A549 (cell line): ENCODE results near the gene ECI1. TPM values are rescaled to one million over a fixed set of nuclear protein-coding genes. Genes with fewer than 3 reads are reported as not detected.

Experiments used
- ATAC-seq, 2 experiments: fragments of 200-7000 bp in 1 of 2; fragments of >200 bp in 1 of 2; cut with Nextera tagmentation in 1 of 2; cut with Tn5 transposase in 1 of 2; 3 replicates each; pipeline versions ENCODE4 v1.8.0 to v1.9.1; 2018 to 2020; ENCODE audit warnings: mild to moderate bottlenecking in 1 of 2, moderate library complexity in 1 of 2
- CTCF ChIA-PET: fragments of 300-600 bp; sonication (Branson Sonifier 250); formaldehyde crosslinking; extraction: SDS; loops from one replicate; lab custom pipeline; 2021; ENCODE audit warnings: antibody characterized with exemption, inconsistent platforms; lab: Yijun Ruan, JAX
- POLR2A ChIA-PET: fragments of 350-600 bp; formaldehyde crosslinking; extraction: SDS; loops from one replicate; lab custom pipeline; 2021; ENCODE audit warnings: antibody characterized with exemption, inconsistent platforms; lab: Yijun Ruan, JAX
- DNase-seq, 2 experiments: peaks; one replicate each; pipeline versions ENCODE4 v3.0.0 to v3.0.0-alpha.2; 2011 to 2016; ENCODE audit warnings: low read depth in 1 of 2, low spot score in 1 of 2
- FAIRE-seq: peaks from 2 replicates; lab custom pipeline; 2011; peaks lifted over from hg19 to GRCh38; lab: Jason Lieb, UNC
- H3K27ac ChIP-seq, 2 experiments: fragments of >200 bp; sonication (Bioruptor Twin); formaldehyde crosslinking; 3 replicates each; pipeline ENCODE4 v1.5.1; 2016 to 2017
- H3K4me1 ChIP-seq: fragments of >200 bp; sonication (Bioruptor Twin); formaldehyde crosslinking; 3 replicates; pipeline ENCODE4 v1.6.1; 2016
- H3K4me2 ChIP-seq: fragments of >200 bp; sonication (Bioruptor Twin); formaldehyde crosslinking; 3 replicates; pipeline ENCODE4 v1.6.1; 2016
- H3K4me3 ChIP-seq: fragments of >200 bp; sonication (Bioruptor Twin); formaldehyde crosslinking; 3 replicates; pipeline ENCODE4 v1.5.1; 2016
- H3K9me3 ChIP-seq: fragments of >200 bp; sonication (Bioruptor Twin); formaldehyde crosslinking; 3 replicates; pipeline ENCODE4 v1.6.1; 2016
- CBX2 ChIP-seq: fragments of 200-600 bp; sonication (generic); IDR thresholded peaks from 2 replicates; pipeline ENCODE4 v1.6.1; 2016; ENCODE audit warnings: low read depth, mild to moderate bottlenecking, borderline replicate concordance
- CHD4 ChIP-seq: fragments of 200-600 bp; sonication (generic); IDR thresholded peaks from 2 replicates; pipeline ENCODE4 v1.6.1; 2016; ENCODE audit warnings: antibody characterized with exemption, mild to moderate bottlenecking, borderline replicate concordance
- EHF ChIP-seq: fragments of 250-450 bp; sonication (Bioruptor Pico); IDR thresholded peaks from 2 replicates; pipeline ENCODE4 v1.5.0; 2020; ENCODE audit warnings: mild to moderate bottlenecking
- EP300 ChIP-seq, 2 experiments: fragments of >200 bp; sonication (Bioruptor Twin); formaldehyde crosslinking; IDR thresholded peaks; 2 replicates in 1 of 2; 3 replicates in 1 of 2; pipeline ENCODE4 v1.6.1; 2016 to 2017
- FOXS1 ChIP-seq: fragments of 250-450 bp; sonication (Bioruptor Pico); IDR thresholded peaks from 2 replicates; pipeline ENCODE4 v1.5.0; 2020; ENCODE audit warnings: mild to moderate bottlenecking, moderate library complexity
- GATA3 ChIP-seq: IDR thresholded peaks from 2 replicates; pipeline ENCODE4 v1.6.1; 2012; ENCODE audit warnings: borderline replicate concordance
- HEYL ChIP-seq: fragments of 250-450 bp; sonication (Bioruptor Pico); IDR thresholded peaks from 2 replicates; pipeline ENCODE4 v1.8.0; 2021; ENCODE audit warnings: mild to moderate bottlenecking, moderate library complexity
- HOXB13 ChIP-seq: fragments of 250-450 bp; sonication (Bioruptor Pico); IDR thresholded peaks from 2 replicates; pipeline ENCODE4 v1.5.0; 2020; ENCODE audit warnings: low read depth, mild to moderate bottlenecking, moderate library complexity
- JUN ChIP-seq, 2 experiments: fragments of >200 bp; sonication (Bioruptor Twin); formaldehyde crosslinking; IDR thresholded peaks; 2 replicates in 1 of 2; 3 replicates in 1 of 2; pipeline ENCODE4 v1.6.1; 2016 to 2017
- KDM5A ChIP-seq: fragments of 200-600 bp; sonication (generic); IDR thresholded peaks from 2 replicates; pipeline ENCODE4 v1.6.1; 2016; ENCODE audit warnings: antibody characterized with exemption, mild to moderate bottlenecking
- MAZ ChIP-seq: fragments of 150-350 bp; IDR thresholded peaks from 2 replicates; pipeline ENCODE4 v1.6.1; 2014; ENCODE audit warnings: antibody characterized with exemption, low read depth, low read length, borderline replicate concordance
- PHF8 ChIP-seq: fragments of 200-600 bp; sonication (generic); IDR thresholded peaks from 2 replicates; pipeline ENCODE4 v1.6.1; 2016; ENCODE audit warnings: low read depth, mild to moderate bottlenecking, antibody characterized with exemption, moderate library complexity, borderline replicate concordance
- POLR2A ChIP-seq: IDR thresholded peaks from 2 replicates; pipeline ENCODE4 v1.6.1; 2012; ENCODE audit warnings: mild to moderate bottlenecking, low read length
- RARB ChIP-seq: fragments of 250-450 bp; sonication (Bioruptor Pico); IDR thresholded peaks from 2 replicates; pipeline ENCODE4 v1.8.0; 2021; ENCODE audit warnings: mild to moderate bottlenecking, moderate library complexity
- RCOR1 ChIP-seq: fragments of 150-350 bp; IDR thresholded peaks from 2 replicates; pipeline ENCODE4 v1.6.1; 2014; ENCODE audit warnings: antibody characterized with exemption, low read length, low read depth
- ZFP36 ChIP-seq: fragments of 450-650 bp; IDR thresholded peaks from 2 replicates; pipeline ENCODE4 v1.6.1; 2014; ENCODE audit warnings: borderline replicate concordance; ENCODE audit not compliant: partially characterized antibody
- WGBS: methylation state at CpG from one replicate; pipeline ENCODE4 v1.1.6; 2017; ENCODE audit errors: missing lambda C conversion rate; 5-methylcytosine and 5-hydroxymethylcytosine counted together
- polyA plus RNA-seq, 4 experiments: library from polyadenylated mRNA; depleted of rRNA in 3 of 4; stranded (reverse); fragments of >200 nt; fragmentation: RNase III in 1 of 4; extraction: RNeasy Plus Mini Kit Qiagen cat#74134 plus additional on column Dnase treatment in 1 of 4; gene quantifications; 2 replicates in 3 of 4; 3 replicates in 1 of 4; pipeline ENCODE4 v1.2.3, GENCODE V29; 2011 to 2017
- TF ChIP-seq, protein P1 (sequence below): fragments of >200 bp; sonication (Bioruptor Twin); formaldehyde crosslinking; IDR thresholded peaks from 3 replicates; pipeline ENCODE4 v1.6.1; 2016
- TF ChIP-seq, protein P2 (sequence below): IDR thresholded peaks from 2 replicates; pipeline ENCODE4 v1.6.1; 2012
- TF ChIP-seq, protein P3 (sequence below): IDR thresholded peaks from 2 replicates; pipeline ENCODE4 v1.6.1; 2012; ENCODE audit warnings: low read depth, borderline replicate concordance
- TF ChIP-seq, protein P4 (sequence below): IDR thresholded peaks from 2 replicates; pipeline ENCODE4 v1.6.1; 2012
- TF ChIP-seq, protein P5 (sequence below): fragments of 250-450 bp; sonication (Bioruptor Pico); IDR thresholded peaks from 2 replicates; pipeline ENCODE4 v1.5.0; 2021; ENCODE audit warnings: mild to moderate bottlenecking, moderate library complexity, borderline replicate concordance

ECI1 gene
- polyA plus RNA-seq, 2 of the 4 experiments (the other 2 are of a cell fraction), result 41.5 to 47.9 TPM

DNA sequence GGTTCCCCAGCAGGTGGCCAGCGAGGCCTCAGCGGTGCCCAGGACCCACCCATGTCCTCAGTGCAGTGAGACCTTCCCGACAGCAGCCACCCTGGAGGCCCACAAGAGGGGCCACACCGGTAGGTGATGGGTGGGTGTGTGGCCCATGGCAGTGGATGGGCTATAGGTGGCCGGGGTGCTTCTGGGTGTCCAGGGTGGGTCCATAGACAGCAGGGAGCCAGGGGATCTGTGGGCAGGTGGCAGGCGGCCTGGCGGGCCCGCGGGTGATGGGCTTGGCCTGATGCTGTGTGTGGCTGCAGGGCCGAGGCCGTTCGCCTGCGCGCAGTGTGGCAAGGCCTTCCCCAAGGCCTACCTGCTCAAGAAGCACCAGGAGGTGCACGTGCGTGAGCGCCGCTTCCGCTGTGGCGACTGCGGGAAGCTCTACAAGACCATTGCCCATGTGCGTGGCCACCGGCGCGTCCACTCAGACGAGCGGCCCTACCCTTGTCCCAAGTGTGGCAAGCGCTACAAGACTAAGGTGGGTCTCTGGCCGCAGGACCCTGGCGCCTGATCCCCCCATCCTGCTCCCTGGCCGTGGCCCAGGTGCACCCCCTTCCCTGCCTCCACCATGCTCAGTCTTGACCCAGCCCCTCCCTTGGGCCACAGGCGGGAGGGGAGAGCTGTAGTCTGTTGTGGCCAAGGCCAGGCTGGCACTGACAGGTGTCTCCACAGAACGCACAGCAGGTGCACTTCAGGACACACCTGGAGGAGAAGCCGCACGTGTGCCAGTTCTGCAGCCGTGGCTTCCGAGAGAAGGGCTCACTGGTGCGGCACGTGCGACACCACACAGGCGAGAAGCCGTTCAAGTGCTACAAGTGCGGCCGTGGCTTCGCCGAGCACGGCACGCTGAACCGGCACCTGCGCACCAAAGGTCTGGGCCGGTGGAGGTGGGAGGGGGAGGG lies 17.2 kb downstream of the ECI1 start:
- no peaks in the 10 kb centered on the region for H3K9me3 ChIP-seq
- no peak overlapping the region for H3K27ac ChIP-seq
- DNase-seq (no peak), ATAC-seq (peak in 1 of 2 experiments; percentile 32; a peak in 3 of 6 replicates), FAIRE-seq (no peak)
- no peak overlapping the region for H3K4me3 ChIP-seq
- no peak overlapping the region for H3K4me2 ChIP-seq
- H3K4me1 ChIP-seq, result no peaks in the 10 kb centered on the region
- TF ChIP-seq, protein P1, sequence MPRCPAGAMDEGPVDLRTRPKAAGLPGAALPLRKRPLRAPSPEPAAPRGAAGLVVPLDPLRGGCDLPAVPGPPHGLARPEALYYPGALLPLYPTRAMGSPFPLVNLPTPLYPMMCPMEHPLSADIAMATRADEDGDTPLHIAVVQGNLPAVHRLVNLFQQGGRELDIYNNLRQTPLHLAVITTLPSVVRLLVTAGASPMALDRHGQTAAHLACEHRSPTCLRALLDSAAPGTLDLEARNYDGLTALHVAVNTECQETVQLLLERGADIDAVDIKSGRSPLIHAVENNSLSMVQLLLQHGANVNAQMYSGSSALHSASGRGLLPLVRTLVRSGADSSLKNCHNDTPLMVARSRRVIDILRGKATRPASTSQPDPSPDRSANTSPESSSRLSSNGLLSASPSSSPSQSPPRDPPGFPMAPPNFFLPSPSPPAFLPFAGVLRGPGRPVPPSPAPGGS, result no peak
- TF ChIP-seq, protein P2, sequence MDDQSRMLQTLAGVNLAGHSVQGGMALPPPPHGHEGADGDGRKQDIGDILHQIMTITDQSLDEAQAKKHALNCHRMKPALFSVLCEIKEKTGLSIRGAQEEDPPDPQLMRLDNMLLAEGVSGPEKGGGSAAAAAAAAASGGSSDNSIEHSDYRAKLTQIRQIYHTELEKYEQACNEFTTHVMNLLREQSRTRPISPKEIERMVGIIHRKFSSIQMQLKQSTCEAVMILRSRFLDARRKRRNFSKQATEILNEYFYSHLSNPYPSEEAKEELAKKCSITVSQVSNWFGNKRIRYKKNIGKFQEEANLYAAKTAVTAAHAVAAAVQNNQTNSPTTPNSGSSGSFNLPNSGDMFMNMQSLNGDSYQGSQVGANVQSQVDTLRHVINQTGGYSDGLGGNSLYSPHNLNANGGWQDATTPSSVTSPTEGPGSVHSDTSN, result peak; percentile 42; the same call in 1 of the 2 replicates
- TF ChIP-seq EP300 (IDR thresholded peaks at IDR 0.05) (no peak), PHF8 (no peak), POLR2A (0 out of 2 replicates have a peak, but pooled peaks have one; percentile 4)
- CTCF ChIA-PET, result interaction anchor here (0.6 to 2.9 kb wide), 5 partner anchors 9 to 267 kb away, joined by 3 to 9 read pairs (median 3); partner anchors contain the start of gene ECI1
- POLR2A ChIA-PET, result no interaction called here
- 95% methylated on average over 41 of the region's 51 CpGs for WGBS

DNA sequence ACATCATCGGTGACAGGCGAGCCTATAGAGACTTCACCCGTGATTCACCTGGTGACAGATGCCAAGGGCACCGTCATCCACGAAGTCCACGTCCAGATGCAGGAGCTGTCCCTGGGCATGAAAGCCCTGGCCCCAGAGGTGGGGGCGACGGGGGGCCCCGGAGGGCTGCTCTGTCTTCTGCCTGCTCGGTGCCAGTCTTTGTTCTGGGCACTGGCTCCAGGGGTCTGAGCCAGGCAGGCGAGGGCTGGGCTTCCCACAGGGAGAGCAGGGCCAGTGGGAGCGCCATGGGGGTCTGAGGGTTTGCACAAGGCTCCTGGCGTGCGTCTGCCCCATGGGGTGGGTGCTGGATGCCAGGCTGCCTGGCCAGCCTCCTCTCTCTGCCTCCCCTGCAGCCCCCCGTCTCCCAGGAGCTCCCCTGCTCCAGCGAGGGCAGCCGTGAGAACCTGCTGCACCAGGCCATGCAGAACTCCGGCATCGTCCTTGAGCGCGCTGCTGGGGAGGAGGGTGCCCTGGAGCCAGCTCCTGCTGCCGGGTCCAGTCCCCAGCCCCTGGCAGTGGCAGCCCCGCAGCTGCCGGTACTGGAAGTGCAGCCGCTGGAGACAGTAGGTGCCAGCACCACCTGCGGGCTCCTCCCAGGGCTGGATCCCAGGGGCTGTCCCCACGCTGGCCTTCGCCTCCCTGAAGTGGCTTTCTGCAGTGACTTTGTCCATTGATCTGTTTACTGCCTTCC lies 18.2 kb downstream of the ECI1 start:
- 94% methylated on average over 23 of the region's 28 CpGs for WGBS
- no peak for DNase-seq
- no peaks in the 10 kb centered on the region for H3K9me3 ChIP-seq
- H3K4me1 ChIP-seq, result no peaks in the 10 kb centered on the region
- POLR2A ChIA-PET, result no interaction called here
- peak in 1 of 2 experiments; percentile 1; a peak in 2 of 6 replicates for ATAC-seq
- CTCF ChIA-PET, result interaction anchor here (0.6 to 2.9 kb wide), 7 partner anchors 8 to 268 kb away, joined by 3 to 9 read pairs (median 4); partner anchors contain the start of gene ECI1
- TF ChIP-seq JUN (IDR thresholded peaks at IDR 0.05), result peak in 1 of 2 experiments; percentile 23; a peak in 1 of 5 replicates
- TF ChIP-seq, protein P3, sequence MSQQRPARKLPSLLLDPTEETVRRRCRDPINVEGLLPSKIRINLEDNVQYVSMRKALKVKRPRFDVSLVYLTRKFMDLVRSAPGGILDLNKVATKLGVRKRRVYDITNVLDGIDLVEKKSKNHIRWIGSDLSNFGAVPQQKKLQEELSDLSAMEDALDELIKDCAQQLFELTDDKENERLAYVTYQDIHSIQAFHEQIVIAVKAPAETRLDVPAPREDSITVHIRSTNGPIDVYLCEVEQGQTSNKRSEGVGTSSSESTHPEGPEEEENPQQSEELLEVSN, result no peak
- H3K4me2 ChIP-seq, result no peak overlapping the region
- H3K27ac ChIP-seq, result no peak overlapping the region
- H3K4me3 ChIP-seq, result no peak overlapping the region
- FAIRE-seq, result no peak

DNA sequence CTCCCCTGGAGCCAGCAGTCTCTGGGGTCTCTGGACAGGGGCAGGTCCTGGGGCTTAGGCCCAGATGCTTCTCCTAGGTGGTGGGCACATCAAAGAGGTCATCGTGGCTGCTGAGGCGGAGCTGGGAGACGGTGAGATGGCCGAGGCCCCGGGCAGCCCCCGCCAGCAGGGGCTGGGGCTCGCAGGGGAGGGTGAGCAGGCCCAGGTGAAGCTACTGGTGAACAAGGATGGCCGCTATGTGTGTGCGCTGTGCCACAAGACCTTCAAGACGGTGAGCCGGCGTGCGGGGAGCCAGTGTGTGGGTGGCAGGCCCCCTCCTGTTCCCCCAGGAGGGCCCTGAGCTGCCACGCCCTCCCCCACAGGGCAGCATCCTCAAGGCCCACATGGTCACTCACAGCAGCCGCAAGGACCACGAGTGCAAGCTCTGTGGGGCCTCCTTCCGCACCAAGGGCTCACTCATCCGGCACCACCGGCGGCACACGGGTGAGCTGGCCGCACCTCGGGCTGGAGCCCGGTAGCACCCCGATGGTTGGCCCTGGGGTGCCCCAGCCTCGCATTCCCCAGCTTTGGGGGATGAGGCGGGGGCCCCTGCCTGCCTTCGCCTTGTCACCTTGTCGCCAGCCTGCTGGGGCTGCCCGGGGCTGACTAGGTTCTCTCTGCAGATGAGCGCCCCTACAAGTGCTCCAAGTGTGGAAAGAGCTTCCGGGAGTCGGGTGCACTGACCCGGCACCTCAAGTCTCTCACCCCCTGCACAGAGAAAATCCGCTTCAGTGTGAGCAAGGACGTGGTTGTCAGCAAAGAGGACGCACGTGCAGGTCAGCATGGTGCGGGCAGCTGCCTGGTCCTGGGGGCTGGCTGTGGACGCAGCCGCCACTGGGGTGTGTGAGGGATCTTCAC lies 19.0 kb downstream of the ECI1 start:
- no peak overlapping the region for H3K4me3 ChIP-seq
- ChIA-PET CTCF (interaction anchor here (0.6 to 2.9 kb wide), 6 partner anchors 16 to 269 kb away, joined by 3 to 9 read pairs (median 4); partner anchors contain the start of gene ECI1), POLR2A (interaction anchor here (1.0 kb wide), 1 partner anchor 19 kb away, joined by 5 read pairs; the partner anchor contains the start of gene ECI1)
- no peak overlapping the region for H3K4me2 ChIP-seq
- H3K27ac ChIP-seq, result no peak overlapping the region
- H3K9me3 ChIP-seq, result no peaks in the 10 kb centered on the region
- ATAC-seq (no peak), FAIRE-seq (no peak), DNase-seq (no peak)
- no peaks in the 10 kb centered on the region for H3K4me1 ChIP-seq
- WGBS, result 90% methylated on average over 26 of the region's 41 CpGs
- TF ChIP-seq FOXS1 (CRISPR knock-in tag), result no peak
- no peak for TF ChIP-seq RARB
- TF ChIP-seq CBX2, result no peak
- no peak for TF ChIP-seq KDM5A
- TF ChIP-seq CHD4, result no peak
- TF ChIP-seq, protein P4, sequence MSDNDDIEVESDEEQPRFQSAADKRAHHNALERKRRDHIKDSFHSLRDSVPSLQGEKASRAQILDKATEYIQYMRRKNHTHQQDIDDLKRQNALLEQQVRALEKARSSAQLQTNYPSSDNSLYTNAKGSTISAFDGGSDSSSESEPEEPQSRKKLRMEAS, result no peak
- TF ChIP-seq EP300 (IDR thresholded peaks at IDR 0.05), result no peak
- TF ChIP-seq HOXB13 (CRISPR knock-in tag), result no peak
- no peak for TF ChIP-seq JUN (IDR thresholded peaks at IDR 0.05)
- TF ChIP-seq, protein P3, result no peak
- TF ChIP-seq RCOR1, result no peak
- TF ChIP-seq MAZ, result no peak
- TF ChIP-seq EHF (CRISPR knock-in tag), result no peak
- TF ChIP-seq, protein P5, sequence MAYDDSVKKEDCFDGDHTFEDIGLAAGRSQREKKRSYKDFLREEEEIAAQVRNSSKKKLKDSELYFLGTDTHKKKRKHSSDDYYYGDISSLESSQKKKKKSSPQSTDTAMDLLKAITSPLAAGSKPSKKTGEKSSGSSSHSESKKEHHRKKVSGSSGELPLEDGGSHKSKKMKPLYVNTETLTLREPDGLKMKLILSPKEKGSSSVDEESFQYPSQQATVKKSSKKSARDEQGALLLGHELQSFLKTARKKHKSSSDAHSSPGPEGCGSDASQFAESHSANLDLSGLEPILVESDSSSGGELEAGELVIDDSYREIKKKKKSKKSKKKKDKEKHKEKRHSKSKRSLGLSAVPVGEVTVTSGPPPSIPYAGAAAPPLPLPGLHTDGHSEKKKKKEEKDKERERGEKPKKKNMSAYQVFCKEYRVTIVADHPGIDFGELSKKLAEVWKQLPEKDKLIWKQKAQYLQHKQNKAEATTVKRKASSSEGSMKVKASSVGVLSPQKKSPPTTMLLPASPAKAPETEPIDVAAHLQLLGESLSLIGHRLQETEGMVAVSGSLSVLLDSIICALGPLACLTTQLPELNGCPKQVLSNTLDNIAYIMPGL, result no peak
- TF ChIP-seq ZFP36, result no peak
- TF ChIP-seq GATA3, result no peak
- no peak for TF ChIP-seq HEYL (CRISPR knock-in tag)
